Transverse colon (tissue), 4 donors: ENCODE data around the gene ALK.

ENCODE experiments used
- CTCF ChIP-seq, 5 experiments: fragments of 200-600 bp in 3 of 5; fragments of 450-650 bp in 2 of 5; sonication (generic) in 3 of 5; IDR thresholded peaks; 1 replicate in 2 of 5; 2 replicates in 3 of 5; pipeline ENCODE4 v1.5.1; 2016 to 2017; ENCODE audit warnings: antibody characterized with exemption in 5 of 5, inconsistent platforms in 3 of 5, mild to moderate bottlenecking in 2 of 5, moderate library complexity in 1 of 5
- POLR2AphosphoS5 ChIP-seq, 3 donors: sonication (generic); formaldehyde crosslinking; IDR thresholded peaks; one replicate each; pipeline ENCODE4 v1.6.1; 2016; ENCODE audit warnings: antibody characterized with exemption in 3 of 3

- no peak for TF ChIP-seq CTCF (IDR thresholded peaks at IDR 0.05)
- no peak for TF ChIP-seq POLR2AphosphoS5 (IDR thresholded peaks at IDR 0.05)
Observed at GRCh38 chr2:29660201-29660600, 261.2 kb downstream of the ALK start.
